ENCODE results near the gene AHNAK. TPM values are rescaled to one million over a fixed set of nuclear protein-coding genes. Genes with fewer than 3 reads are reported as not detected.

AHNAK gene
- total and polyA plus RNA-seq, 2 donors (not counting 3 experiments of a cell fraction or from before 2014, with no cell fraction given) = 35.2 to 436 TPM

GRCh38 chr11:62556875-62557631, 10.4 kb upstream of the AHNAK start:
- Histone ChIP-seq H3K9ac (replicated peaks; ENCODE audit: extremely low read depth, insufficient read depth, low read length) (no peak overlapping the region), H3K9me3 (replicated peaks; ENCODE audit: control insufficient read depth, insufficient read depth, low read length) (no peaks in the 10 kb centered on the region), H3K36me3 (ENCODE audit: control insufficient read depth in 2 of 2, extremely low read depth in 1 of 2, insufficient read depth in 2 of 2, low read length in 2 of 2) (peaks cover 15% of the 10 kb centered on the region in 2 experiments), H3K4me2 (ENCODE audit: insufficient read depth, low read length) (peak overlapping the region; percentile 2), H2AFZ (ENCODE audit: low read depth, low read length) (no peak overlapping the region), H3K27ac (ENCODE audit: insufficient read depth, low read depth, low read length) (peak overlapping the region; percentile 56), H4K20me1 (replicated peaks; ENCODE audit: control insufficient read depth, extremely low read depth, insufficient read depth, low read length) (no peaks in the 10 kb centered on the region), H3K9me1 (replicated peaks; ENCODE audit: control insufficient read depth, extremely low read depth, insufficient read depth, low read length) (no peaks in the 10 kb centered on the region), H3K4me1 (ENCODE audit: control insufficient read depth, extremely low read depth, insufficient read depth, low read length) (peaks cover 68% of the 10 kb centered on the region), H3K79me2 (ENCODE audit: control insufficient read depth, insufficient read depth, low read length) (peaks cover 16% of the 10 kb centered on the region), H3K4me3 (replicated peaks in 1 of 3; ENCODE audit: insufficient read depth in 1 of 3, low read depth in 1 of 3, low read length in 3 of 3) (no peak overlapping the region), H3K27me3 (ENCODE audit: control insufficient read depth in 2 of 2, insufficient read depth in 2 of 2, low read length in 2 of 2) (no peaks in the 10 kb centered on the region)
- dilution Hi-C loops (cut with MboI; ENCODE audit: extremely low pct_ligation_motif_present, low sequenced_read_pairs) = no loop called here
- FAIRE-seq = peak; percentile 67
- POLR2A ChIA-PET = interaction anchor here (1.3 to 3.8 kb wide), 3 partner anchors 17 to 162 kb away, joined by 4 to 13 read pairs (median 5); partner anchors contain the start of genes C11orf98, CSKMT and EEF1G
- intact Hi-C loops (cut with micrococcal nuclease) = loop anchor here (1.0 kb wide), 1 partner anchor 11 kb away; the partner anchor contains the start of gene AHNAK
- TF ChIP-seq FOS (IDR thresholded peaks at IDR 0.05; ENCODE audit: borderline replicate concordance, insufficient read depth, low read length) (no peak), CTCF (IDR thresholded peaks at IDR 0.05; ENCODE audit: extremely low read depth in 1 of 2, insufficient read depth in 1 of 2, low read depth in 1 of 2, low read length in 2 of 2) (no peak), POLR2AphosphoS5 (IDR thresholded peaks at IDR 0.05; ENCODE audit: insufficient read depth, low read depth, low read length) (no peak), GATA2 (IDR thresholded peaks at IDR 0.05; ENCODE audit: insufficient read depth, insufficient read length, low read depth, low read length) (no peak), MAX (IDR thresholded peaks at IDR 0.05; ENCODE audit: insufficient read depth, insufficient read length) (no peak), EZH2 (IDR thresholded peaks at IDR 0.05; ENCODE audit: borderline replicate concordance, low read depth, low read length, severe bottlenecking) (no peak), POLR2A (IDR thresholded peaks at IDR 0.05; ENCODE audit: low read depth, low read length) (no peak), JUN (IDR thresholded peaks at IDR 0.05; ENCODE audit: borderline replicate concordance, insufficient read depth, insufficient read length, low read depth) (no peak), MYC (IDR thresholded peaks at IDR 0.05; ENCODE audit: low read depth, low read length) (no peak)
- BruUV-seq (replicated peaks) = no TSS peak
- CTCF ChIA-PET = interaction anchor here (0.8 to 15.7 kb wide), 9 partner anchors 11 to 163 kb away, joined by 3 to 376 read pairs (median 3); partner anchors contain the start of genes AHNAK and B3GAT3
- DNase-seq (ENCODE audit: low read depth, low spot score) = no peak
